ENCODE measurements around the gene LGALS12.

Gene LGALS12

GRCh38 chr11:63505857-63506528 lies at the start of gene LGALS12:
Gene LGALS12, plus strand, starts transcription at chr11:63506084. Its CDS starts 375 bp downstream, at chr11:63506459.
- DNase-seq: peak; percentile 43

- no peak for DNase-seq
Measured at GRCh38 chr11:63459586-63459985, 46.3 kb upstream of the LGALS12 start.

- DNase-seq: peak; percentile 62
Measured at GRCh38 chr11:63462137-63462536, 43.7 kb upstream of the LGALS12 start.

- no peak for DNase-seq
Measured at GRCh38 chr11:63470311-63470710, 35.6 kb upstream of the LGALS12 start.

- no peak for DNase-seq
Measured at GRCh38 chr11:63472372-63472771, 33.5 kb upstream of the LGALS12 start.

GRCh38 chr11:63476618-63477017 lies 29.3 kb upstream of the LGALS12 start:
- no peak for DNase-seq

GRCh38 chr11:63478896-63479295 lies 27.0 kb upstream of the LGALS12 start:
- peak; percentile 73 for DNase-seq

- DNase-seq: no peak
Measured at GRCh38 chr11:63480039-63480438, 25.8 kb upstream of the LGALS12 start.

GRCh38 chr11:63485777-63486176 lies 20.1 kb upstream of the LGALS12 start:
- no peak for DNase-seq

- DNase-seq: no peak
Measured at GRCh38 chr11:63488789-63489188, 17.1 kb upstream of the LGALS12 start.

- DNase-seq: no peak
Measured at GRCh38 chr11:63489879-63490278, 16.0 kb upstream of the LGALS12 start.

GRCh38 chr11:63490551-63491239 lies 15.2 kb upstream of the LGALS12 start, which contains the start of gene PLAAT5:
Gene PLAAT5, minus strand, starts transcription at chr11:63491167. Its CDS starts 133 bp downstream, at chr11:63491034.
- DNase-seq: peak; percentile 25

- no peak for DNase-seq
Measured at GRCh38 chr11:63491240-63491587, 14.7 kb upstream of the LGALS12 start.

GRCh38 chr11:63491636-63492372 lies 14.1 kb upstream of the LGALS12 start:
- DNase-seq: no peak

GRCh38 chr11:63492441-63492840 lies 13.4 kb upstream of the LGALS12 start:
- no peak for DNase-seq

GRCh38 chr11:63493127-63493526 lies 12.8 kb upstream of the LGALS12 start:
- no peak for DNase-seq

- no peak for DNase-seq
Measured at GRCh38 chr11:63494975-63495374, 10.9 kb upstream of the LGALS12 start.

- DNase-seq: no peak
Measured at GRCh38 chr11:63499874-63500273, 6.0 kb upstream of the LGALS12 start.

GRCh38 chr11:63501236-63501635 lies 4.6 kb upstream of the LGALS12 start:
- DNase-seq: no peak

GRCh38 chr11:63502252-63502820 lies 3.5 kb upstream of the LGALS12 start:
- no peak for DNase-seq

GRCh38 chr11:63503492-63503891 lies 2.4 kb upstream of the LGALS12 start:
- peak; percentile 77 for DNase-seq

GRCh38 chr11:63504054-63504453 lies 1.8 kb upstream of the LGALS12 start:
- no peak for DNase-seq

- peak; percentile 28 for DNase-seq
Measured at GRCh38 chr11:63504933-63505586, 824 bp upstream of the LGALS12 start.

All from suppressor macrophage treated with lipopolysaccharide for 4 hours (primary cell).